Measurements from ENCODE around the gene APOBEC3C.
A peak's percentile ranks its signal among the peaks of the same experiment; 100 is the strongest.
"Not testable (repeated sequence)": the region's sequence is repeated elsewhere in the genome, so short reads cannot be mapped to it uniquely, and the experiment has no call there.

The APOBEC3C gene

GRCh38 chr22:39013942-39014722, at the start of gene APOBEC3C:
TSS of gene APOBEC3C (plus strand) at chr22:39014257. CDS start at chr22:39014363, 106 bp downstream.
- peak; percentile 59 to 60 for DNase-seq (ENCODE audit: low read depth in 2 of 2)

GRCh38 chr22:38964306-38964705, 49.8 kb upstream of the APOBEC3C start:
- no peak for DNase-seq (ENCODE audit: low read depth in 2 of 2)

GRCh38 chr22:38964989-38965388, 49.1 kb upstream of the APOBEC3C start:
- DNase-seq (ENCODE audit: low read depth in 2 of 2): no peak

GRCh38 chr22:38965614-38966379, 48.3 kb upstream of the APOBEC3C start:
- DNase-seq (ENCODE audit: low read depth in 2 of 2): no peak

GRCh38 chr22:38966380-38966702, 47.7 kb upstream of the APOBEC3C start:
- DNase-seq (ENCODE audit: low read depth in 2 of 2): no peak

- no peak for DNase-seq (ENCODE audit: low read depth in 2 of 2)
Observed at GRCh38 chr22:38966942-38967341, 47.1 kb upstream of the APOBEC3C start.

GRCh38 chr22:38967451-38968450, 46.3 kb upstream of the APOBEC3C start:
- no peak for DNase-seq (ENCODE audit: low read depth in 2 of 2)

- DNase-seq (ENCODE audit: low read depth in 2 of 2): no peak
Observed at GRCh38 chr22:38968801-38969200, 45.3 kb upstream of the APOBEC3C start.

- DNase-seq (ENCODE audit: low read depth in 2 of 2): no peak
Observed at GRCh38 chr22:38970551-38970950, 43.5 kb upstream of the APOBEC3C start.

- no peak for DNase-seq (ENCODE audit: low read depth in 2 of 2)
Observed at GRCh38 chr22:38971202-38971601, 42.9 kb upstream of the APOBEC3C start.

- DNase-seq (ENCODE audit: low read depth in 2 of 2): no peak
Observed at GRCh38 chr22:38971791-38972190, 42.3 kb upstream of the APOBEC3C start.

GRCh38 chr22:38972558-38972957, 41.5 kb upstream of the APOBEC3C start:
- DNase-seq (ENCODE audit: low read depth in 2 of 2): no peak

GRCh38 chr22:38973289-38974169, 40.5 kb upstream of the APOBEC3C start:
- DNase-seq (ENCODE audit: low read depth in 2 of 2): peak; percentile 19 to 34

- no peak for DNase-seq (ENCODE audit: low read depth in 2 of 2)
Observed at GRCh38 chr22:38974170-38974825, 39.8 kb upstream of the APOBEC3C start.

GRCh38 chr22:38974826-38975175, 39.3 kb upstream of the APOBEC3C start:
- no peak for DNase-seq (ENCODE audit: low read depth in 2 of 2)

- not testable (repeated sequence) for DNase-seq (ENCODE audit: low read depth in 2 of 2)
Observed at GRCh38 chr22:38977289-38977688, 36.8 kb upstream of the APOBEC3C start.

- DNase-seq (ENCODE audit: low read depth in 2 of 2): not testable (repeated sequence)
Observed at GRCh38 chr22:38980587-38980986, 33.5 kb upstream of the APOBEC3C start.

GRCh38 chr22:38981005-38981991, 32.8 kb upstream of the APOBEC3C start:
- no peak for DNase-seq (ENCODE audit: low read depth in 2 of 2)

Data from stimulated activated CD8-positive, alpha-beta memory T cell treated with anti-CD3 and anti-CD28 coated beads, Interleukin-2, amount 100 ng/mL, for 1 hour (primary cell).